PC-9 (cell line): ENCODE results near the gene SH3PXD2B. TPM values are rescaled to one million over a fixed set of nuclear protein-coding genes. Genes with fewer than 3 reads are reported as not detected.

Experiments used
- BruUV-seq: library from RNA; stranded (reverse); fragments of 400-500 nt; replicated peaks from 2 replicates; lab custom pipeline; 2021; lab: Mats Ljungman, UMichigan
- CTCF ChIA-PET: fragments of 300-600 bp; sonication (Branson Sonifier 250); formaldehyde crosslinking; loops from one replicate; lab custom pipeline; 2022; ENCODE audit warnings: antibody characterized with exemption; lab: Charles Lee
- POLR2A ChIA-PET: fragments of 300-600 bp; sonication (Branson Sonifier 250); formaldehyde crosslinking; loops from one replicate; lab custom pipeline; 2022; ENCODE audit warnings: antibody characterized with exemption; ENCODE audit not compliant: unreplicated experiment; lab: Charles Lee
- DNase-seq, 2 experiments: peaks; one replicate each; pipeline versions ENCODE4 v3.0.0 to v3.0.0-alpha.2; 2015 to 2022; ENCODE audit warnings: mixed read lengths in 1 of 2
- H2AFZ ChIP-seq: fragments of 200-600 bp; sonication (generic); 2 replicates; pipeline ENCODE4 v1.8.1; 2017; ENCODE audit warnings: antibody characterized with exemption
- H3F3A ChIP-seq: fragments of 200-600 bp; sonication (generic); 2 replicates; pipeline ENCODE4 v1.8.1; 2017; ENCODE audit warnings: antibody characterized with exemption, mild to moderate bottlenecking, low read depth; ENCODE audit not compliant: insufficient read depth
- H3K27ac ChIP-seq: fragments of 200-600 bp; sonication (generic); 2 replicates; pipeline ENCODE4 v1.6.1; 2016; ENCODE audit warnings: mixed run types
- H3K27me3 ChIP-seq: fragments of 200-600 bp; sonication (generic); 2 replicates; pipeline ENCODE4 v1.6.1; 2016; ENCODE audit warnings: low read depth, mixed run types; ENCODE audit not compliant: insufficient read depth
- H3K36me3 ChIP-seq: fragments of 200-600 bp; sonication (generic); 2 replicates; pipeline ENCODE4 v1.6.1; 2016; ENCODE audit warnings: low read depth, mixed run types
- H3K4me1 ChIP-seq: fragments of 200-600 bp; sonication (generic); replicated peaks from 2 replicates; pipeline ENCODE4 v1.6.1; 2016; ENCODE audit warnings: mixed run types; ENCODE audit not compliant: insufficient read depth
- H3K4me2 ChIP-seq: fragments of 200-600 bp; sonication (generic); 2 replicates; pipeline ENCODE4 v1.6.1; 2017; ENCODE audit warnings: mixed run types
- H3K4me3 ChIP-seq: fragments of 200-600 bp; sonication (generic); 2 replicates; pipeline ENCODE4 v1.6.1; 2016; ENCODE audit warnings: mixed run types
- H3K79me2 ChIP-seq: fragments of 200-600 bp; sonication (generic); 2 replicates; pipeline ENCODE4 v1.6.1; 2017; ENCODE audit warnings: low read depth, mixed run types
- H3K9me2 ChIP-seq: fragments of 200-600 bp; sonication (generic); 2 replicates; pipeline ENCODE4 v1.8.1; 2017; ENCODE audit warnings: mild to moderate bottlenecking; ENCODE audit not compliant: insufficient read depth
- H3K9me3 ChIP-seq: fragments of 200-600 bp; sonication (generic); 2 replicates; pipeline ENCODE4 v1.8.1; 2016; ENCODE audit warnings: low read depth; ENCODE audit not compliant: insufficient read depth
- H4K20me1 ChIP-seq: fragments of 200-600 bp; sonication (generic); 2 replicates; pipeline ENCODE4 v1.8.1; 2017; ENCODE audit not compliant: insufficient read depth
- CTCF ChIP-seq: fragments of 200-600 bp; sonication (generic); conservative IDR thresholded peaks from 2 replicates; pipeline ENCODE4 v1.6.1; 2017; ENCODE audit warnings: mixed run types, antibody characterized with exemption, mild to moderate bottlenecking, moderate library complexity
- EZH2 ChIP-seq: fragments of 200-600 bp; sonication (generic); IDR thresholded peaks from 2 replicates; pipeline ENCODE4 v1.8.0; 2017; ENCODE audit warnings: antibody characterized with exemption, low read depth
- intact Hi-C: fragments of 100-400 bp; cut with micrococcal nuclease; formaldehyde crosslinking; loops from one replicate; pipeline ENCODE4 v1.10.0; 2022; ENCODE audit not compliant: unreplicated experiment
- total RNA-seq: library from RNA; stranded (reverse); gene quantifications from 2 replicates; pipeline ENCODE4 v1.2.3, GENCODE V29; 2021

Gene SH3PXD2B
- total RNA-seq, 1 experiment from 2014 or later: 29.3 TPM

- no peak overlapping the region for H3K27ac ChIP-seq
- no peaks in the 10 kb centered on the region for H3K4me1 ChIP-seq
- no TSS peak for BruUV-seq
- H3K9me2 ChIP-seq: no peaks in the 10 kb centered on the region
- H3K4me2 ChIP-seq: no peak overlapping the region
- H2AFZ ChIP-seq: no peak overlapping the region
- POLR2A ChIA-PET: no interaction called here
- DNase-seq: no peak
- no peaks in the 10 kb centered on the region for H3K79me2 ChIP-seq
- TF ChIP-seq EZH2 (no peak), CTCF (no peak)
- H4K20me1 ChIP-seq: no peaks in the 10 kb centered on the region
- H3K9me3 ChIP-seq: peaks cover 12% of the 10 kb centered on the region; the same call in 1 of the 2 replicates
- no peak overlapping the region for H3K4me3 ChIP-seq
- H3K36me3 ChIP-seq: no peaks in the 10 kb centered on the region
- CTCF ChIA-PET: no interaction called here
- no peaks in the 10 kb centered on the region for H3K27me3 ChIP-seq
- H3F3A ChIP-seq: no peaks in the 10 kb centered on the region
- intact Hi-C loops: no loop called here
Measured at GRCh38 chr5:172373680-172374079, 80.6 kb downstream of the SH3PXD2B start.

GRCh38 chr5:172371684-172372083 is 82.6 kb downstream of the SH3PXD2B start:
- no peaks in the 10 kb centered on the region for H3K27me3 ChIP-seq
- BruUV-seq: no TSS peak
- no peaks in the 10 kb centered on the region for H3K79me2 ChIP-seq
- H3K4me3 ChIP-seq: no peak overlapping the region
- TF ChIP-seq CTCF (no peak), EZH2 (no peak)
- H3K4me1 ChIP-seq: no peaks in the 10 kb centered on the region
- CTCF ChIA-PET: no interaction called here
- intact Hi-C loops: no loop called here
- peaks cover 12% of the 10 kb centered on the region; the same call in 1 of the 2 replicates for H3K9me3 ChIP-seq
- no peaks in the 10 kb centered on the region for H3K9me2 ChIP-seq
- no peaks in the 10 kb centered on the region for H3K36me3 ChIP-seq
- H3F3A ChIP-seq: no peaks in the 10 kb centered on the region
- POLR2A ChIA-PET: no interaction called here
- H3K27ac ChIP-seq: no peak overlapping the region
- no peak overlapping the region for H2AFZ ChIP-seq
- H4K20me1 ChIP-seq: no peaks in the 10 kb centered on the region
- DNase-seq: no peak
- H3K4me2 ChIP-seq: no peak overlapping the region

- Histone ChIP-seq H2AFZ (no peak overlapping the region), H3K4me2 (no peak overlapping the region), H4K20me1 (no peaks in the 10 kb centered on the region), H3K36me3 (no peaks in the 10 kb centered on the region), H3K9me2 (no peaks in the 10 kb centered on the region), H3K27me3 (no peaks in the 10 kb centered on the region), H3K4me1 (no peaks in the 10 kb centered on the region), H3K4me3 (no peak overlapping the region), H3K79me2 (no peaks in the 10 kb centered on the region), H3K9me3 (peaks cover 12% of the 10 kb centered on the region; the same call in 1 of the 2 replicates), H3F3A (no peaks in the 10 kb centered on the region), H3K27ac (no peak overlapping the region)
- no TSS peak for BruUV-seq
- ChIA-PET CTCF (no interaction called here), POLR2A (no interaction called here)
- TF ChIP-seq EZH2 (no peak), CTCF (peak; percentile 86)
- no peak for DNase-seq
- intact Hi-C loops: no loop called here
Measured at GRCh38 chr5:172370648-172371545, 83.4 kb downstream of the SH3PXD2B start.
